Lower lobe of right lung (tissue), 2 donors: ENCODE measurements around the gene STK32B. TPM values are rescaled to one million over a fixed set of nuclear protein-coding genes. Genes with fewer than 3 reads are reported as not detected.

ENCODE experiments used
- ATAC-seq, 2 donors: fragments of 200-7000 bp; cut with Tn5 transposase; one replicate each; pipeline ENCODE4 v1.9.1; 2020 to 2022; ENCODE audit warnings: mild to moderate bottlenecking in 2 of 2, moderate library complexity in 2 of 2
- DNase-seq: peaks from one replicate; pipeline ENCODE4 v3.0.0-alpha.2; 2020
- H3K27ac ChIP-seq: fragments of 200-600 bp; one replicate; pipeline ENCODE4 v1.8.0; 2022
- H3K27me3 ChIP-seq: fragments of 200-600 bp; one replicate; pipeline ENCODE4 v1.8.0; 2022; ENCODE audit warnings: low read depth
- H3K36me3 ChIP-seq: fragments of 200-600 bp; one replicate; pipeline ENCODE4 v1.8.0; 2022; ENCODE audit warnings: mild to moderate bottlenecking
- H3K4me1 ChIP-seq: fragments of 200-600 bp; one replicate; pipeline ENCODE4 v1.8.0; 2022
- H3K4me3 ChIP-seq: fragments of 200-600 bp; one replicate; pipeline ENCODE4 v1.8.0; 2022; ENCODE audit warnings: mild to moderate bottlenecking
- H3K9me3 ChIP-seq: fragments of 200-600 bp; one replicate; pipeline ENCODE4 v1.8.0; 2022
- CTCF ChIP-seq: fragments of 200-600 bp; IDR thresholded peaks from one replicate; pipeline ENCODE4 v1.8.0; 2022; ENCODE audit warnings: antibody characterized with exemption, mild to moderate bottlenecking
- intact Hi-C: fragments of 100-400 bp; cut with DNase I; formaldehyde crosslinking; loops from one replicate; pipeline ENCODE4 v1.11.0; 2022
- total RNA-seq: library from RNA; stranded (reverse); fragmentation: NEBNext Ultra II Directional; extraction: Animal tissue kit (Norgen Biotek cat#: 25700); gene quantifications from one replicate; pipeline ENCODE4 v1.2.1, GENCODE V29; 2021
- donor health status: DM: no; HTN: yes; CAD: no; lungs with severe emphysema.

Gene STK32B
- total RNA-seq, 1 donor from 2014 or later: 1.3 TPM

- Histone ChIP-seq H3K27ac (no peak overlapping the region), H3K4me3 (no peak overlapping the region), H3K27me3 (no peaks in the 10 kb centered on the region)
Measured at GRCh38 chr4:5037553-5038551, 13.4 kb upstream of the STK32B start.

GRCh38 chr4:5039800-5040199 is 11.5 kb upstream of the STK32B start:
- no peak overlapping the region for H3K27ac ChIP-seq
- H3K4me1 ChIP-seq: peaks cover 27% of the 10 kb centered on the region
- no peak for TF ChIP-seq CTCF
- no peaks in the 10 kb centered on the region for H3K9me3 ChIP-seq
- H3K27me3 ChIP-seq: peaks cover 7% of the 10 kb centered on the region
- DNase-seq: no peak
- ATAC-seq: no peak
- H3K4me3 ChIP-seq: no peak overlapping the region
- intact Hi-C loops: no loop called here
- no peaks in the 10 kb centered on the region for H3K36me3 ChIP-seq

More at GRCh38 chr4:5037553-5038551, 13.4 kb upstream of the STK32B start:
- H3K9me3 ChIP-seq: no peaks in the 10 kb centered on the region
- intact Hi-C loops: no loop called here
- H3K4me1 ChIP-seq: peaks cover 32% of the 10 kb centered on the region
- TF ChIP-seq CTCF: no peak
- no peaks in the 10 kb centered on the region for H3K36me3 ChIP-seq
- DNase-seq (no peak), ATAC-seq (peak; percentile 75 to 76)

- TF ChIP-seq CTCF: no peak
- H3K4me3 ChIP-seq: no peak overlapping the region
- no peak for DNase-seq
- no peak overlapping the region for H3K27ac ChIP-seq
- H3K36me3 ChIP-seq: no peaks in the 10 kb centered on the region
- H3K9me3 ChIP-seq: no peaks in the 10 kb centered on the region
- peaks cover 13% of the 10 kb centered on the region for H3K27me3 ChIP-seq
- ATAC-seq: no peak
- peaks cover 23% of the 10 kb centered on the region for H3K4me1 ChIP-seq
- intact Hi-C loops: no loop called here
Measured at GRCh38 chr4:5040856-5041620, 10.2 kb upstream of the STK32B start.

- DNase-seq: no peak
- Histone ChIP-seq H3K36me3 (no peaks in the 10 kb centered on the region), H3K4me3 (no peak overlapping the region), H3K4me1 (peaks cover 20% of the 10 kb centered on the region), H3K27me3 (peaks cover 13% of the 10 kb centered on the region), H3K27ac (no peak overlapping the region), H3K9me3 (no peaks in the 10 kb centered on the region)
- intact Hi-C loops: no loop called here
- no peak for ATAC-seq
- TF ChIP-seq CTCF: no peak
Measured at GRCh38 chr4:5041699-5042098, 9.6 kb upstream of the STK32B start.

- Histone ChIP-seq H3K4me3 (no peak overlapping the region), H3K27me3 (peaks cover 13% of the 10 kb centered on the region), H3K36me3 (no peaks in the 10 kb centered on the region), H3K4me1 (peaks cover 10% of the 10 kb centered on the region), H3K27ac (no peak overlapping the region), H3K9me3 (no peaks in the 10 kb centered on the region)
- DNase-seq: no peak
- no peak for ATAC-seq
- no peak for TF ChIP-seq CTCF
- intact Hi-C loops: no loop called here
Measured at GRCh38 chr4:5043579-5043978, 7.7 kb upstream of the STK32B start.
